GM18499 (cell line): ENCODE data around the gene ACADS.

Experiments
- ATAC-seq: cut with Tn5 transposase; IDR thresholded peaks from one replicate; pipeline ENCODE4 v1.9.1; 2021; ENCODE audit warnings: moderate number of reproducible peaks; ENCODE audit not compliant: insufficient read depth, unreplicated experiment

ACADS gene

GRCh38 chr12:120725659-120726509, at the start of gene ACADS:
Gene ACADS, plus strand, starts transcription at chr12:120725826. Its CDS starts 60 bp downstream, at chr12:120725886.
- ATAC-seq, result peak; percentile 56

- ATAC-seq, result no peak
Observed at GRCh38 chr12:120677765-120678473, 47.7 kb upstream of the ACADS start.

- ATAC-seq, result no peak
Observed at GRCh38 chr12:120678572-120678971, 47.1 kb upstream of the ACADS start.

GRCh38 chr12:120680165-120680738, 45.4 kb upstream of the ACADS start:
- ATAC-seq, result no peak

GRCh38 chr12:120684523-120684932, 41.1 kb upstream of the ACADS start:
- ATAC-seq, result no peak

GRCh38 chr12:120685522-120685921, 40.1 kb upstream of the ACADS start:
- no peak for ATAC-seq

GRCh38 chr12:120686151-120686689, 39.4 kb upstream of the ACADS start:
- ATAC-seq, result peak; percentile 56

- peak; percentile 35 for ATAC-seq
Observed at GRCh38 chr12:120686690-120687577, 38.7 kb upstream of the ACADS start, which contains the start of gene MLEC. Gene MLEC, plus strand, starts transcription at chr12:120687149. Its CDS starts 148 bp downstream, at chr12:120687297.

- ATAC-seq, result no peak
Observed at GRCh38 chr12:120687578-120688289, 37.9 kb upstream of the ACADS start.

GRCh38 chr12:120688527-120689071, 37.0 kb upstream of the ACADS start:
- ATAC-seq, result no peak

GRCh38 chr12:120689397-120690082, 36.1 kb upstream of the ACADS start:
- no peak for ATAC-seq

GRCh38 chr12:120690083-120690450, 35.6 kb upstream of the ACADS start:
- no peak for ATAC-seq

- ATAC-seq, result no peak
Observed at GRCh38 chr12:120690978-120691377, 34.6 kb upstream of the ACADS start.

- ATAC-seq, result no peak
Observed at GRCh38 chr12:120692524-120693033, 33.0 kb upstream of the ACADS start.

GRCh38 chr12:120693848-120694247, 31.8 kb upstream of the ACADS start:
- ATAC-seq, result no peak

- no peak for ATAC-seq
Observed at GRCh38 chr12:120696626-120697025, 29.0 kb upstream of the ACADS start.

- ATAC-seq, result no peak
Observed at GRCh38 chr12:120697344-120697743, 28.3 kb upstream of the ACADS start.

GRCh38 chr12:120698665-120699064, 27.0 kb upstream of the ACADS start:
- no peak for ATAC-seq
